Fibroblast of lung (primary cell): ENCODE results near the gene HCRT. TPM values are rescaled to one million over a fixed set of nuclear protein-coding genes. Genes with fewer than 3 reads are reported as not detected.

Experiments used
- DNase-seq, 2 donors: peaks; one replicate each; pipeline versions ENCODE4 v3.0.0 to v3.0.0-alpha.2; 2010; ENCODE audit warnings: low read depth in 2 of 2
- H2AFZ ChIP-seq: 2 replicates; pipeline ENCODE4 v1.5.1; 2012; ENCODE audit warnings: low read length, control low read depth, inconsistent platforms
- H3K27ac ChIP-seq: 2 replicates; pipeline ENCODE4 v1.5.1; 2011; ENCODE audit warnings: low read length, control low read depth; ENCODE audit not compliant: insufficient read depth
- H3K27me3 ChIP-seq: 2 replicates; pipeline ENCODE4 v1.5.1; 2011; ENCODE audit warnings: mild to moderate bottlenecking, low read length; ENCODE audit not compliant: control insufficient read depth, insufficient read depth
- H3K36me3 ChIP-seq: 2 replicates; pipeline ENCODE4 v1.5.1; 2011; ENCODE audit warnings: low read length; ENCODE audit not compliant: control insufficient read depth, insufficient read depth
- H3K4me1 ChIP-seq: 2 replicates; pipeline ENCODE4 v1.5.1; 2011; ENCODE audit warnings: low read length; ENCODE audit not compliant: control insufficient read depth, insufficient read depth; ENCODE audit errors: extremely low read depth
- H3K4me2 ChIP-seq: 2 replicates; pipeline ENCODE4 v1.5.1; 2011; ENCODE audit warnings: low read length, control low read depth; ENCODE audit not compliant: insufficient read depth; ENCODE audit errors: extremely low read depth
- H3K4me3 ChIP-seq, 4 experiments: fragments of 200-600 bp in 1 of 4; sonication (generic) in 1 of 4; replicated peaks in 1 of 4; 2 replicates each; pipeline ENCODE4 v1.5.1; 2011 to 2016; ENCODE audit warnings: low read length in 4 of 4, low read depth in 3 of 4, mild to moderate bottlenecking in 3 of 4, control low read depth in 2 of 4, inconsistent platforms in 1 of 4, mixed read lengths in 1 of 4; ENCODE audit not compliant: insufficient read depth in 1 of 4; ENCODE audit errors: control extremely low read depth in 1 of 4
- H3K79me2 ChIP-seq: 2 replicates; pipeline ENCODE4 v1.5.1; 2012; ENCODE audit warnings: mild to moderate bottlenecking, low read length, inconsistent platforms; ENCODE audit not compliant: control insufficient read depth, insufficient read depth
- H3K9ac ChIP-seq: 2 replicates; pipeline ENCODE4 v1.5.1; 2011; ENCODE audit warnings: mild to moderate bottlenecking, low read length, control low read depth; ENCODE audit not compliant: insufficient read depth
- H3K9me3 ChIP-seq: 2 replicates; pipeline ENCODE4 v1.5.1; 2012; ENCODE audit warnings: low read depth, low read length; ENCODE audit not compliant: control insufficient read depth, insufficient read depth
- H4K20me1 ChIP-seq: 2 replicates; pipeline ENCODE4 v1.5.1; 2011; ENCODE audit warnings: low read length; ENCODE audit not compliant: control insufficient read depth, insufficient read depth; ENCODE audit errors: extremely low read depth
- EZH2 ChIP-seq: IDR thresholded peaks from 2 replicates; pipeline ENCODE4 v1.5.1; 2012; ENCODE audit warnings: low read length, control low read depth, mild to moderate bottlenecking; ENCODE audit errors: missing control alignments
- polyA plus RNA-seq, 2 donors: library from polyadenylated mRNA; depleted of rRNA in 1 of 2; stranded (reverse) in 1 of 2; unstranded in 1 of 2; fragments of >200 nt; gene quantifications; 2 replicates each; pipeline ENCODE4 v1.2.1, GENCODE V29; 2011 to 2012; ENCODE audit warnings: missing spikeins in 1 of 2
- total RNA-seq: library from RNA; depleted of rRNA; stranded (reverse); fragments of >200 nt; gene quantifications from 2 replicates; pipeline ENCODE4 v1.2.1, GENCODE V29; 2014
- TF ChIP-seq, protein P1 (sequence below), 2 donors: IDR thresholded peaks in 1 of 2; conservative IDR thresholded peaks in 1 of 2; 1 replicate in 1 of 2; 2 replicates in 1 of 2; pipeline ENCODE4 v1.5.1; 2011 to 2012; ENCODE audit warnings: low read length in 2 of 2, control low read depth in 1 of 2, inconsistent platforms in 1 of 2, low read depth in 1 of 2, mild to moderate bottlenecking in 1 of 2

The HCRT gene
- total and polyA plus RNA-seq, 2 donors (not counting 1 experiment from before 2014, with no cell fraction given), result not detected

DNA sequence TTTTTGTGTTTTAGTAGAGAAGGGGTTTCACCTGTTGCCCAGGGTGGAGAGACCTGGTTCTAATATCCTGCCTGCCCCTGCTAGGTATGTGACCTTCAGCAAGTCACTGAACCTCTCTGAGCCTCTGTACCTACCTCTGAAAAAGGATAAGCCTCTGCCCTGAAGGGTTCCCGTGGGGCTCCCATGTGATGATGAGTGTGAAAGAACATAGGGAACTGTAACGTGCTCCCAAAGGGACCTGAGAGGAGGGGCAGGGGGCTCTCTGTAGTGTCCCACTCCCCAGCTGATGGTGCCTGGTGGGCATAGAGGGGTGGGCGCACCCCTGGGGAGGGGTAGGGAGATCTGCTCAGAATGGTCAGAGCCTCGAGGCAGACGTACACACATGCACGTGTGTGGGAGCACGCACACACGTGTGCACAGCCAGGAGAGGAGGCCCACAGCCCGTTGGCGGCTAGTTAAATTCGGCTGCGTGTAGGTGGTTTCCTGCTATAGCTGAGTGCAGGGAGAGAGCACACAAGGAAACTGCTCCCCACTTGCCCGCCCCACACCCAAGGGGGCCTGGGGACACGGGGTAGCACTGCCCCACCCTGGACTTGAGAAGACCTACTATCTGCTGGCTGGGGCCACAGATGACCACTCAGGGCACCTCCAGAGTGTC is 11.0 kb downstream of the HCRT start:
- no peak overlapping the region for H3K27ac ChIP-seq
- no peaks in the 10 kb centered on the region for H3K36me3 ChIP-seq
- DNase-seq, result no peak
- H4K20me1 ChIP-seq, result no peaks in the 10 kb centered on the region
- TF ChIP-seq EZH2, result no peak
- TF ChIP-seq, protein P1, sequence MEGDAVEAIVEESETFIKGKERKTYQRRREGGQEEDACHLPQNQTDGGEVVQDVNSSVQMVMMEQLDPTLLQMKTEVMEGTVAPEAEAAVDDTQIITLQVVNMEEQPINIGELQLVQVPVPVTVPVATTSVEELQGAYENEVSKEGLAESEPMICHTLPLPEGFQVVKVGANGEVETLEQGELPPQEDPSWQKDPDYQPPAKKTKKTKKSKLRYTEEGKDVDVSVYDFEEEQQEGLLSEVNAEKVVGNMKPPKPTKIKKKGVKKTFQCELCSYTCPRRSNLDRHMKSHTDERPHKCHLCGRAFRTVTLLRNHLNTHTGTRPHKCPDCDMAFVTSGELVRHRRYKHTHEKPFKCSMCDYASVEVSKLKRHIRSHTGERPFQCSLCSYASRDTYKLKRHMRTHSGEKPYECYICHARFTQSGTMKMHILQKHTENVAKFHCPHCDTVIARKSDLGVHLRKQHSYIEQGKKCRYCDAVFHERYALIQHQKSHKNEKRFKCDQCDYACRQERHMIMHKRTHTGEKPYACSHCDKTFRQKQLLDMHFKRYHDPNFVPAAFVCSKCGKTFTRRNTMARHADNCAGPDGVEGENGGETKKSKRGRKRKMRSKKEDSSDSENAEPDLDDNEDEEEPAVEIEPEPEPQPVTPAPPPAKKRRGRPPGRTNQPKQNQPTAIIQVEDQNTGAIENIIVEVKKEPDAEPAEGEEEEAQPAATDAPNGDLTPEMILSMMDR (conservative IDR thresholded peaks at IDR 0.05 in 1 of 2, IDR thresholded peaks at IDR 0.05 in 1 of 2; ENCODE audit: low read depth in 1 of 2, low read length in 2 of 2), result no peak
- H3K4me3 ChIP-seq, result no peak overlapping the region
- no peak overlapping the region for H3K4me2 ChIP-seq
- H3K9ac ChIP-seq, result no peak overlapping the region
- no peaks in the 10 kb centered on the region for H3K9me3 ChIP-seq
- H3K4me1 ChIP-seq, result no peaks in the 10 kb centered on the region
- no peak overlapping the region for H2AFZ ChIP-seq
- H3K27me3 ChIP-seq, result peaks cover 15% of the 10 kb centered on the region
- no peaks in the 10 kb centered on the region for H3K79me2 ChIP-seq

DNA sequence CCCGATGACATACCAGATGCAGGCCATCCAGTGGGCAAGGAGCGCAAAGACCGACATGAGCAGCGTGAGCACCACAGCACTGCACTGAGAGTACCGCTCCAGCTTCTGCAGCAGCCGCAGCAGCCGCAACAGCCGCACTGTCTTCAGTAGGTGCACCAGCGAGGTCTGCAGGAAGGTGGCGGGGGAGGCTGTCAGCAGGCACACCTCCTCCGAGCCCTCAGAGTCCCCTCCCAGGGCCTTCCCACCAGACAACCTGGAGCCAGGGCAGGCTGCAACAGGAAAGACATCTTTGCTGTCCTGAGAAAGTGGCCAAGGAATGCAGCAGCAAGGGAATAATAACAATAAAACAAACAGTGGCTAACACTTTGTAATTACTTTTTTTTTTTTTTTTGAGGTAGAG is 13.4 kb downstream of the HCRT start:
- no peaks in the 10 kb centered on the region for H3K36me3 ChIP-seq
- no peak overlapping the region for H3K27ac ChIP-seq
- H3K4me2 ChIP-seq, result no peak overlapping the region
- no peak overlapping the region for H3K9ac ChIP-seq
- no peak overlapping the region for H2AFZ ChIP-seq
- DNase-seq, result no peak
- H3K4me1 ChIP-seq, result no peaks in the 10 kb centered on the region
- H3K4me3 ChIP-seq, result no peak overlapping the region
- peaks cover 11% of the 10 kb centered on the region for H3K27me3 ChIP-seq
- H4K20me1 ChIP-seq, result no peaks in the 10 kb centered on the region
- no peak for TF ChIP-seq EZH2
- TF ChIP-seq, protein P1 (conservative IDR thresholded peaks at IDR 0.05 in 1 of 2, IDR thresholded peaks at IDR 0.05 in 1 of 2; ENCODE audit: low read depth in 1 of 2, low read length in 2 of 2), result no peak
- H3K9me3 ChIP-seq, result no peaks in the 10 kb centered on the region
- H3K79me2 ChIP-seq, result no peaks in the 10 kb centered on the region

DNA sequence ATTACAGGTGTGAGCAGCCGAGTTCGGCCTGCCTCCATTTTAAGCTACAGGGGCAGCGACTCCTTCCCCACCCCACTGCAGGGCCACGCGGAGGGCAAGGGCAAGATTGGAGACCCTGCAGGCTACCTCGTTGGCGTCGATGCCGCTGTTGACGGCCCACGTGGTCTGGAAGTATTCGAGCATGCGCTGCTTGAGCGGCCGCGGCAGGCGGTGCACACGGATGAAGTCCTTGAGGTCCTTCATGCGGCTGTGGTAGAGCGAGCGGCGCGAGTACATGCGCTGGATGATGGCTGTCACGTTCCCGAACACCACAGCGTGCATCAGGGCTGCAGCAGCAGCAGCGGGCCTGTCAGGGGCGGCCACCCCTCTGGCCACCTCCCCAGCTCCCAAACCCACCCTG is 15.9 kb downstream of the HCRT start:
- Histone ChIP-seq H3K27ac (no peak overlapping the region), H3K9ac (no peak overlapping the region), H3K36me3 (no peaks in the 10 kb centered on the region), H3K9me3 (no peaks in the 10 kb centered on the region), H3K4me2 (no peak overlapping the region), H3K79me2 (no peaks in the 10 kb centered on the region), H4K20me1 (no peaks in the 10 kb centered on the region), H2AFZ (no peak overlapping the region), H3K27me3 (peaks cover 11% of the 10 kb centered on the region), H3K4me3 (no peak overlapping the region), H3K4me1 (no peaks in the 10 kb centered on the region)
- no peak for TF ChIP-seq EZH2
- TF ChIP-seq, protein P1 (conservative IDR thresholded peaks at IDR 0.05 in 1 of 2, IDR thresholded peaks at IDR 0.05 in 1 of 2; ENCODE audit: low read depth in 1 of 2, low read length in 2 of 2), result no peak
- no peak for DNase-seq
